Skeletal muscle satellite cell (primary cell): ENCODE data around the gene EEFSEC.

ENCODE experiments used
- H3K27me3 ChIP-seq: 2 replicates; pipeline ENCODE4 v1.7.0; 2013; ENCODE audit warnings: low read length; ENCODE audit not compliant: control insufficient read depth, insufficient read depth
- H3K36me3 ChIP-seq: 2 replicates; pipeline ENCODE4 v1.7.0; 2013; ENCODE audit warnings: mild to moderate bottlenecking, control low read depth, low read length; ENCODE audit not compliant: insufficient read depth
- H3K4me1 ChIP-seq: 2 replicates; pipeline ENCODE4 v1.7.0; 2013; ENCODE audit warnings: low read length; ENCODE audit not compliant: control insufficient read depth, insufficient read depth
- H3K4me2 ChIP-seq: 2 replicates; pipeline ENCODE4 v1.7.0; 2013; ENCODE audit warnings: mild to moderate bottlenecking, low read length
- H3K4me3 ChIP-seq: 2 replicates; pipeline ENCODE4 v1.7.0; 2013; ENCODE audit warnings: low read length
- H3K9ac ChIP-seq: 2 replicates; pipeline ENCODE4 v1.7.0; 2013; ENCODE audit warnings: mild to moderate bottlenecking, low read depth, low read length, moderate library complexity
- H3K9me3 ChIP-seq: replicated peaks from 2 replicates; pipeline ENCODE4 v1.7.0; 2013; ENCODE audit warnings: mild to moderate bottlenecking, control low read depth, low read length

EEFSEC gene

DNA sequence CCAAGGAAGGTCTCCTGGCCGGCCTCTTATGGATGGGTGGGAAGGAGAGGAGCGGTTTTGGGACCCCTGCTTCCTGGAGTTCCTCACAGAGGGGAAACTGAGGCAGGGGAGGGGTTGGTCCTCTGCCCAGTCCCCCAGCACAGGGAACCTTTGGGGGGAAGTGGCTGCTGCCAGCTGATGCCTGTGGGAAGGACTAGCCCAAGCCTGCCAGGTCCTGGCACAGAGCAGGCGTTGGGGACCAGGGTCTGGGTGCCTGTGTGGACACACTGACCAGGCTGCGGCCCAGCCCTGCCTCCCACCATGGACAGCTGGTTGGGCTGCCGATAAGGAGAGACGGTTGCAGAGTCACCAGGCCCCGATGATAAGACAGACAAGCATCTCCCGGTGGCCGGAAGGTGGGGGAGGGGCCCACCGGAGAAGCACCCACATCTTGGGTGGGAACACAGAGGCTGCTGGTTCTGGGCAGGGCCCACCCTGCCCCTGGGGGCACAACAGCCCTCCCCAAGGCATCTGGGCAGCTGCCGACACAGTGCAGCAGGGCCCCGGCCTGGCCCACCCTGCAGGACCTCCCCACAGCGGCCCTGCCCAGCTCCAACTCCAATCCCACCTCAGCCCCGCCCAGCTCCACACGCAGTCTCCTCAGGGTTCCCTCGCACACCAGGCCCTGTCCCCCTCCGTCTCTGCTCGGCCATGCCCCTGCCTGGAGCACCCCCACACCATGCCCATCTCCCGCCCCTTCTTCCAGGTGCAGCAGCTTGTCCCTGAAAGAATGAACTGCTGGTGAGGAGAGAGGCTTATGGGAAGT lies 262.7 kb downstream of the EEFSEC start:
- no peak overlapping the region for H3K9ac ChIP-seq
- H3K27me3 ChIP-seq = no peaks in the 10 kb centered on the region
- no peak overlapping the region for H3K4me2 ChIP-seq
- no peak overlapping the region for H3K4me3 ChIP-seq
- H3K36me3 ChIP-seq = no peaks in the 10 kb centered on the region
- H3K9me3 ChIP-seq = no peaks in the 10 kb centered on the region
- peaks cover 10% of the 10 kb centered on the region for H3K4me1 ChIP-seq

DNA sequence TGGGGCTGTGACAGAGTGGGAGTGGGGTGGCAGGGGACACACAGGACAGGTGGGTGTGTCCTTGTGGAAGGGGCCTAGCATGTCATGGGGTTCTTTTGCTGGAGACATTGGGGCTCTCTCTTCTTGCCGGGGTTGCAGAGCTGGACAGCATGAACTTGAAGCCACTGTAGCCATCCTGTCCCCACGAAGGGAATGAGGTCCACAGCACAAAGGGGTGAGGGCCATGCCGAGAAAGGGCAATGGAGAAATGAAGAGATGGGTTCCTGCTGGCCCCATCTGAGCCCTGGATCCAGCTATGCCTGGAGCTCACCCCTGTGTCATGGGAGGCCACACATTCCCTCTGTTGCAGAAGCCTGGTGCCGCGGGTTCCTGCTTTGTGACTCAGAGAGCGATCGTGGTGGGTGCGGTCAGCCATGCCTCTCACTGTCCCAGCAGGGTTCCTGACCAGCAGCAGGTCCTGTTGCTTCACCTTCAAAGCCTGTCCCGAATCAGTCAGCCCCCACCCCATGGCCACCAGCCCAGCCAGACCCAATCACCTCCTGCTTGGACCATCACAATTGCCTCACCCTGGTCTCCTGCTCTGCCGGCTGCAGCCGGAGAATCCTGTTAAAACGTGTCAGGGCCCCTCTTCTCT lies 263.4 kb downstream of the EEFSEC start:
- Histone ChIP-seq H3K4me1 (peaks cover 10% of the 10 kb centered on the region), H3K9ac (no peak overlapping the region), H3K36me3 (no peaks in the 10 kb centered on the region), H3K9me3 (no peaks in the 10 kb centered on the region), H3K4me3 (no peak overlapping the region), H3K27me3 (no peaks in the 10 kb centered on the region), H3K4me2 (no peak overlapping the region)

GRCh38 chr3:128418900-128419299 lies 265.6 kb downstream of the EEFSEC start:
- H3K36me3 ChIP-seq = no peaks in the 10 kb centered on the region
- no peak overlapping the region for H3K4me2 ChIP-seq
- H3K4me1 ChIP-seq = peaks cover 10% of the 10 kb centered on the region
- no peak overlapping the region for H3K9ac ChIP-seq
- H3K9me3 ChIP-seq = no peaks in the 10 kb centered on the region
- no peaks in the 10 kb centered on the region for H3K27me3 ChIP-seq
- no peak overlapping the region for H3K4me3 ChIP-seq

- H3K4me3 ChIP-seq = no peak overlapping the region
- H3K4me1 ChIP-seq = peaks cover 13% of the 10 kb centered on the region
- no peak overlapping the region for H3K9ac ChIP-seq
- H3K9me3 ChIP-seq = no peaks in the 10 kb centered on the region
- no peaks in the 10 kb centered on the region for H3K27me3 ChIP-seq
- H3K36me3 ChIP-seq = no peaks in the 10 kb centered on the region
- no peak overlapping the region for H3K4me2 ChIP-seq
These were observed 266.0 kb downstream of the EEFSEC start for GRCh38 chr3:128419311-128419710.

DNA sequence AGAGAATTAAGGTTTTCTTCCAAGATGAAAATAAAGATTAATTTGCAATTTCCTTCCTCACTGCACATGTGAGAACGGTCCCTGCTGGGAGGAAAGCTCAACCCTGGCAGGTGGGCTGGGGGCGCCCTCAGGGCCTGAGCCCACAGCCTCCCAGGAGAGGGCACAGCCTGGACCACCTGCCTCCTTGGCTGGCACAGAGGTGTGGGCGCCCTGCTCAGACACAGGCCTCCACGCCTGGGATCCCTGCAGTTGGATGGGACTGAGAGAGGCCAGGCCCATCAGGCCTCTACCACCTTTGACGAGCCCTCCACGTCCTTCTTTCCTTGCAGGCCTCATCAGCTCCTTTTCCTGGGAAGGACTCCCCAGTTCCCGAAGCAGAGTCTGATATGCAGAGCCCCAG lies 267.0 kb downstream of the EEFSEC start:
- Histone ChIP-seq H3K4me1 (peaks cover 17% of the 10 kb centered on the region), H3K27me3 (peaks cover 8% of the 10 kb centered on the region), H3K36me3 (no peaks in the 10 kb centered on the region), H3K9me3 (no peaks in the 10 kb centered on the region), H3K4me2 (no peak overlapping the region), H3K4me3 (no peak overlapping the region), H3K9ac (no peak overlapping the region)

DNA sequence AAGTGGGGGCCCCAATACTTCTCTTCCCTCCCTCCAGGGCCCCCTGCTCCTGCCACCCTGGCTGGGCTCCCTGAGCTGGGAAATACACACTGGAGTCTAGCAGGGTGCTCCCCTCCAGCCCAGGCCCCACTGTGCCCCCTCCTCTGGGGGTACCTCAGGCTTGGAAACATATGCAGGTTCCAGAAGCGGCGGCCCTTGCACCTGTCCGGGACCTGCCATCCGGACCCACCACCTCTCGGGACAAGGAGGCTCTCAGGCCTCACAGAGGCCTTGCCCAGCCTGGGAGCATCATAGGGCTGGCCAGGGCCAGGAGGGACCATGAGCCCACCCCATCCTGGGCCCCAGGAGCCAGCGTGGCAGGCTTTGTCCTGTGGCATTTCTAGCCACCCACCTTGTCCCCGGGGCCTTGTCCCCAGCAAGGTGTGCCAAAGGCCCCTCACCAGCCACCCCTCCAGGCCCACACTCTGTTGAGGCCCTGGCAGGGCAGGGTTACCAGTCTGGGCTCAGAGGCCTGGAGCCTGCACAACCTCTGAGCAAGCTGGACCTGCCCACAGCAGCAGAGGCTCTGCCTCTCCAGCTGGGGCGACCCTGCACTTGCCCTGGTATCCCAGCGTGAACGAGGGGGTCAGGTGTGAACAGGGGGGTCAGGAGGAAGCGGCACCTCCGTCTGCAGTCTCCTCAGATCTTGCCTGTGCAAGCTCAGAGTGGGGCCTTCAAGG lies 267.6 kb downstream of the EEFSEC start:
- H3K9ac ChIP-seq = no peak overlapping the region
- H3K4me3 ChIP-seq = no peak overlapping the region
- peaks cover 17% of the 10 kb centered on the region for H3K4me1 ChIP-seq
- H3K27me3 ChIP-seq = peaks cover 9% of the 10 kb centered on the region
- H3K4me2 ChIP-seq = no peak overlapping the region
- no peaks in the 10 kb centered on the region for H3K9me3 ChIP-seq
- no peaks in the 10 kb centered on the region for H3K36me3 ChIP-seq

GRCh38 chr3:128421439-128421836 lies 268.2 kb downstream of the EEFSEC start:
- H3K36me3 ChIP-seq = no peaks in the 10 kb centered on the region
- H3K9me3 ChIP-seq = no peaks in the 10 kb centered on the region
- H3K9ac ChIP-seq = no peak overlapping the region
- H3K4me1 ChIP-seq = peaks cover 16% of the 10 kb centered on the region
- H3K4me3 ChIP-seq = no peak overlapping the region
- H3K27me3 ChIP-seq = peaks cover 9% of the 10 kb centered on the region
- no peak overlapping the region for H3K4me2 ChIP-seq

DNA sequence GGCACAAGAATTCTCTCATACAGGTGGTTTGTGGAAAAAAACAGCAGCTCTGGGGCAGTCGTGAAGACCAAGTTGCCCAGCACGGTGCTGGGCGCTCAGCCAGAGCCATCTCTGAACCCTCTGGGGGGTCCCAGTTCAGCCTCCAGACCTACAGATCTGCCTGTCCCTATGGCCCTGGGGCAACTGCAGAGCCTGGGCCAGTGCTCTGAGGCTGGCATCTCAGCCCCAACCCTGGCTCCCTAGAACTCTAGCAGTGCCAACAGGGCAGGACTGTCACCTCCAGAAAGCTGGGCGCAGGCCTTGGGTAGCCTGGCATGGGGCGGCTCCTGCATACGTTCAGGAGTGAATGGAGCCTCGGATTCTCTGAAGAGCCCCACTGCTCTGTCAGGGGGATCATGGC lies 268.7 kb downstream of the EEFSEC start:
- no peak overlapping the region for H3K4me3 ChIP-seq
- H3K9me3 ChIP-seq = no peaks in the 10 kb centered on the region
- no peak overlapping the region for H3K4me2 ChIP-seq
- peaks cover 12% of the 10 kb centered on the region for H3K4me1 ChIP-seq
- peaks cover 9% of the 10 kb centered on the region for H3K27me3 ChIP-seq
- no peaks in the 10 kb centered on the region for H3K36me3 ChIP-seq
- H3K9ac ChIP-seq = no peak overlapping the region

GRCh38 chr3:128422762-128423524 lies 269.7 kb downstream of the EEFSEC start:
- Histone ChIP-seq H3K4me1 (peaks cover 10% of the 10 kb centered on the region), H3K36me3 (no peaks in the 10 kb centered on the region), H3K9ac (no peak overlapping the region), H3K4me3 (no peak overlapping the region), H3K4me2 (no peak overlapping the region), H3K9me3 (no peaks in the 10 kb centered on the region), H3K27me3 (peaks cover 9% of the 10 kb centered on the region)

DNA sequence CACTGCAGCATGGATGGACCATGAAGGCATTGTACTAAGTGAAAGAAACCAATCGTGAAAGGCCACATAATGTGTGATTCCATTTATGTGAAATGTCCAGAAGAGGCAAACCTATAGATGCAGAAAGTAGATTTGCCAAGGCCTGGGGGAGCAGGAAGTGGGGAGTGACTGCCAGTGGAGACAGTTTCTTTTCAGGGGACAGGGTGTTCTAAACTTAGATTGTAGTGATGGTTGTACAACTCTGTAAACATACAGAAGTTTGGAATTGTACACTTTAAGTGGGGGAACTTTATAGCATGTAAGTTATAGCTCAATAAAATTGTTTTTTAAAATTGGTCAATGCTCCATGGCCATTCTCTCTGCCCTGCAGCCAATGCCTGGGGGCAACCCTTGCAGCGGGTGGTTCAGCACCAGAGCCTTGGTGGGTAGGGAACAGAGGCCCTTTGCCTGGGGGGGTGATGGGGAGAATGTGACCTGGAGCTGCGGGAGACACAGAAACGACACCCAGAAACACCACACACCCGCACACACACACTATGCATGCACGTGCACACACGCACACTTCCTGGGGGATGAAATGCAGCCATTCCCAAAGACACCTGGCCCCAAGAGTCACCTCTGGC lies 270.4 kb downstream of the EEFSEC start:
- Histone ChIP-seq H3K4me3 (no peak overlapping the region), H3K9ac (no peak overlapping the region), H3K4me2 (no peak overlapping the region), H3K4me1 (peaks cover 10% of the 10 kb centered on the region), H3K36me3 (no peaks in the 10 kb centered on the region), H3K27me3 (peaks cover 14% of the 10 kb centered on the region), H3K9me3 (no peaks in the 10 kb centered on the region)
